GM21367 (cell line): ENCODE data around the gene UBASH3A.

Source experiments
- ATAC-seq: cut with Tn5 transposase; IDR thresholded peaks from one replicate; pipeline ENCODE4 v1.9.1; 2021; ENCODE audit not compliant: unreplicated experiment

UBASH3A gene

DNA sequence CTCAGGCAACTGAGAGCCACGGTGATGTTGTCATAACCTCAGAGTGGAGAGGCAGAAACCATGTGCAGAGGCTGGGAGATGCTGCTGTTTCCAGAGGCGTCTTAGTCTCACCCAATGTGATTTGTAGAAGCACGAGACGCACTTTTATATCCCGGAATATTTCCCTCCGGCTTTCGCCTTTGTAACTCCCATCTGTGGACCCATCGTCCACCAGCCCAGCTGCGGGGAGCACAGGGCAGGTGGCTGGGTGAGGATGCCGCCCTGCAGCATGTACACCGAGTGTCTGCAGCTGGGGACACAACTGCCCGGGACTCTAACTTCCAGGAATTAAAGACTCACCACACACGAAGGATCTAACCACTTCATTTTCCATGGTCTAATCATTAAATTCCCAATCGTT lies 43.5 kb downstream of the UBASH3A start:
- ATAC-seq: no peak

DNA sequence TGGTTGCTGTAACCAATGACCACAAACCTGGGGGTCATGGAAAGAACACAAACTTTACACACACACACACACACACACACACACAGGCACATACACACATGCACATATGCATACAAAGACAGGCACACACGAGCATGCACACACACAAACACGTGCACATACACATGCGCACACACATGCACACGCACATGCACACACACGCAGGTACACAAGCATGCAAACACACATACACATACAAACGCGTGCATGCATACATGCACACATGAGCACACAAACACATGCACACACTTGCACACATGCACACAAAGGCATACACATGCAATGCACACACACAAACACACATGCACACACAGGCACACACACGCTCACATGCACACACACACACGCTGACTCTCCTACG lies 44.0 kb downstream of the UBASH3A start:
- ATAC-seq: no peak

DNA sequence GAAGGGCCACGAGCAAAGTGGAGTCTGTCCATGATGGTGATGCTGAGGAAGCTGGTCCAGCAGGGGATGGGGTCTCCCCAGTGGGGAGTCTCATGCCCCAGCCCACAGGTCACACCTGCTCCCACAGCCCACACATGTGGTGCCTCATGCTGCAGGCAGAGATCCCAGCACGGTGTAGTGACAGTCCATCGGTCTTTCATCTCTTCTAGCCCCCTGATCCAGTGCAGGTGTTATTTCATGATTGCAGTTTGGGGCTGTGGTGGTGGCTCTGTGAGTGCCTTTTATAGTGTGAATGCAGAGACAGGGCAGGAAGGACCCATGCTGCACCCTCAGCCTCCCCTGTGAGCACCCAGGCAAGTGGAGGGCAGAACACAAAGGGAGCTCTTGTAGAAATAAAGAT lies 45.0 kb downstream of the UBASH3A start:
- ATAC-seq: no peak

DNA sequence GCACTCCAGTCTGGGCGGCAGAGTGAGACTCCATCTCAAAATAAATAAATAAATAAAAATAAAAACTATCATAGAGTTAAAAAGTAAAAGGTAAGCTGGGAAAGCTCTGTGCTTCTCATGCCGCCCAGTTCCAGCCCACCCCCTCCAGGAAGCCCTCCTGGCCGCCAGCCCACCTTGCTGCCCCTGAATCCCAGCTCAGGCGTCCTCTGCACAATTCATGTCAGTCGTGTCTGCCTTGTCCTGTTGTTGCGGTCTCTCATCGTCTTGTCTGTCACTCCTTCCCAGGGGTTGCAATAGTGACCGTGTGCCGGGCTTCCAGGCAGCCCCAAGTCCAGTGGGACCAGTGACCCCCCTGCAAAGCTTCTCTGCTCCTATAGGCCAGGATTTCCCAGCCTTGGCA lies 48.2 kb downstream of the UBASH3A start:
- no peak for ATAC-seq

DNA sequence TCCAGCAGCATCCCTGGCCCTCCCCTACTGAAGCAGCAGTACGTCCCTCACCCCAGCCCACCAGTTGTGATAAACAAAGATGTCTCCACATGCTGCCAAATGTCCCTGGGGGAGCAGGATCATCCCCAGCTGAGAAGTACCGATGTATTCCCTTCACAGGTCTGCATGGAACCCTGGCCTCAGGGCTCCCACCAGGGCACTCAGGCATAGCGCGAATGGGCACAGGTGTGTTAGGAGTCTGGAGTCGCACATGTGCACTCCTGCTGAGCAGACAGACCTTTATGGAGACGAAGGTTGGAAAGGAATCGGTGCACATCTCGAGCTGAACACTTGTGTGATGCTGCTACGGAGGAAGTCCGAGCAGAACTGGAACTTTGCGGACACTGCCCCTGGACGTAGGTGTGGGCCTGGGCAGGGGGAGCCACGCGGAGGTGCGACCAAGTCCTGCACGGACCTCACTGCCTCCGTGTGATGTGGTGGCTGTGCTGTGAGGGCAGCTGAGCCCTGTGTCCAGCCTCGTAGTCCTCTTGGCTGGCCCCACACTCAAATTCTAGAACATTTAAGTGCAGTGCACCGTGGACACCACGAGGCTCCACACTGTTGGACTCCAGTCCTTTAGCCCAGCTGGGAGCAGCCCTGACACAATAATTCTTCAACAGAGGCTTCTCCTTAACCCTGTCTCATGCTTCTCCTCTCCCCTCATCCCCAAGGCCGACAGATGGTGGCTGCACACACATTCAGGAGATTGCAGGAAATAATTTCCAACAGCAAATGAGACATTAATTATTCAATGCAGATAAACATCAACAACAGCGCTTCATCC lies 48.9 kb downstream of the UBASH3A start:
- ATAC-seq: no peak

DNA sequence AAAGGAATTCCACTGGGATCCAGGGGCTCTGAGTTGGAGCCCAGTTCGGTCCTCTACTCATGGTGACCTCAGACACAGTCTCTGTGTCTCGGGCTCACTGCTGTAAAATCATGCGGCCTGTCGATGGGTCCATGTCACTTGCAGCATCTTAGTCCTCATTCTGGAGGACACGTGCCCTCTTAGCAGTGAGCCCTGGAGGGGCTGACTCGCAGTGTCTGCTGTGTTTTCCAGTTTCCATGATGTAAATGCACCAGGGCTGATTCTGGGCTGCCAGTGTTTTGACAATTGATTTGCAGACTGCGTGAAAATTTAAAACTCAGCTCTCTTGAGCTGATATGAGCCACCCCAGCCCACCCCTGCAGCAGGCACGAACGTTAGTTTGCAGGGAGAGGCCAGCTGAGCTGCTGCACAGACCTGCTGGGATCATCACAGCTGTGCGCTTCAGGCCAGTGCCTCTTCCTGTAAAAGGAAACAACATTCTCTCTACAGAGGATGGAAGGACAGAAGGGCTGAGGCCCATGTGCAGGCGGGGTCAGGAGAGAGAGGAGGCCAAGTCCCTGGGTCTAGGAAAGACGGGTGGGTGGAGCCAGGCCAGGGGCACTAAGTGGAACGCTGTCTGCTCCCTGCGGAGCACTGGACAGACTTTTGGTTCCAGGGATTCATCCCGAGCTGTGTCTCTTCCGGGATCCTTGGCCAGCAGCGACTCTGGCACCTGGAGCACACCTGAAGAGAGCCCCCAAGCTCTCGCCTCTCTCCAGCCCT lies 49.7 kb downstream of the UBASH3A start:
- ATAC-seq: no peak

DNA sequence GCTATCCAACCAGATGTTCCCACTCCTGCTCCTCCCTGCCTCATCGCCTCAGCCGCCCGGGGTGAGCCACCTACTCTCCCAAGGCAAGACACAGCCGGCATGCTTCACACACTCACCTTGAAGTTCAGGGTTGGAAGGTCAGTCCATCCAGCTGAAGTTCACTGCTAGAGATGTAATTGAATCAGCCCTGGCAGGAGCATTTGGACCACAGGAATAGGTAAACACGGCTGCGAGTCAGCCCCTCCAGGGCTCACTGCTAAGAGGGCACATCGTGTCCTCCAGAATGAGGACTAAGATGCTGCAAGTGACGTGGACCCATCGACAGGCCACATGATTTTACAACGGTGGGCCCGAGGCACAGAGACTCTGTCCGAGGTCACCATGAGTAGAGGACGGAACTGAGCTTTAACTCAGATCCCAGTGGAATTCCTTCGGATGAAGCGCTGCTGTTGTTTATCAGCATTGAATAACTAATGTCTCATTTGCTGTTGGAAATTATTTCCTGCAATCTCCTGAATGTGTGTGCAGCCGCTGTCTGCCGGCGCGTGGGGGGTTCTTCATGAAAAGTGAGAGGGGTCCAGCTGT lies 50.4 kb downstream of the UBASH3A start:
- no peak for ATAC-seq

DNA sequence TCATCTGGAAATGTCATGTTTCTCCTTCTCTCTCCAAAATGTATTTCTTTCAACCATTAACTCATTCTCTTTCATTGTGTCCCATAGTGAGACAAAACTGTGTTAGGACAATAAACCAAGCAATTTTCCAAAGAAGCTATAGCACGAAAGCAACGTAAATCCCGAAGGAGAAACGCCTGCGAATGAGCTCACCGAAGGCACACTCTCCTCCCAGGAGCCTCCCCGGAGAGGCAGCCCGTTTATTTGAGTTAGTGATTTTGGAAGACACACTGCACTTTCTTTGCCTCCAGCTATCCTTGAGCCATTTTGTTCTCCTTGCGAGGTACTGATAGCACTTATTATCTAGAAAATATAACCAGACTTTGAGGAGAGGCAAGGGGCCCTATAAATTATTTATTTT lies 51.1 kb downstream of the UBASH3A start:
- no peak for ATAC-seq

DNA sequence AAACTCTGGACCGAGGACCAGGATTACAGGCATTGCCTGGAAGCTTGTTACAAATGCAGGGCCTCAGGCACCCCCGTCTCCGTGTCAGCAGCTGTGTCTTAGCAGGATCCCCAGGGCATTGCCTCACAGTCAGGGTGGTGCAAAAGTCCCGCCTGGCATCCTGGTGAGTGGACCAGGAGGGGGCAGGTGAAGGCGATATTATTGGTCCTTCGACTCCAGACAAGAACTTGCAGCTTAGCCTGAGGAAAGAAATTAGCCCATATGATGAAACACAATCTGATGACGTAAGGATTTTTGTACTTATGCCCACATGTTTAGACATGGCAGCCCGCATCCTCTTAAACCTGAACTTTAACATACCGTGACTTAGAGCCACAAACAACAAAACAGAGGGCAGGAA lies 51.5 kb downstream of the UBASH3A start:
- no peak for ATAC-seq

DNA sequence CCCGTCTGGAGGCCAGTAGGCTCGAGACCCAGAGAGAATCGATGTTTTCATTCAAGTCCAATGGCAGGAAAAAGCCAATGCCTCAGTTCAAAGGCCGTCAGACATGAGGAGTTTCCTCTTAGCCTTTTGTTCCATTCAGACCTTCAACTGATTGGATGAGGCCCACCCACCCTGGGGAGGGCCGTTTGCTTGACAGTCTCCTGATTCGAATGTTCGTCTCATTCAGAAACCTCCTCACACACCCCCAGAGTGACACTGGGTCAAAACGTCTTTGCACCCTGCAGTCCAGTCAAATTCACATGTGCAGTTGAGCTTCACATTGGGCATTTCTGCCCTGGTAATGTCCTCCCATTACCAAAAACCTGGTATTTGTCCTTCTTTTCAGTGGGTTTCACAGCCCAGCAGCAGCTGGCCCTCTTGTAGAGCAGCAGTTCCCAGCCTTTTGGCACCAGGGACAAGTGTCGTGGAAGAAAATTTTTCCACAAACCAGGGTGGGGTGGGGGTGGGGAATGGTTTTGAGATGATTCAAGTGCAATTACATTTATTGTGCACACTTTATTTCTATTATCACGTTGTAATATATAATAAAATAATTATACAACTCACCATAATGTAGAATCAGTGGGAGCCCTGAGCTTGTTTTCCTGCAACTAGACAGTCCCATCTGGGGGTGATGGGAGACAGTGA lies 52.2 kb downstream of the UBASH3A start:
- ATAC-seq: no peak

DNA sequence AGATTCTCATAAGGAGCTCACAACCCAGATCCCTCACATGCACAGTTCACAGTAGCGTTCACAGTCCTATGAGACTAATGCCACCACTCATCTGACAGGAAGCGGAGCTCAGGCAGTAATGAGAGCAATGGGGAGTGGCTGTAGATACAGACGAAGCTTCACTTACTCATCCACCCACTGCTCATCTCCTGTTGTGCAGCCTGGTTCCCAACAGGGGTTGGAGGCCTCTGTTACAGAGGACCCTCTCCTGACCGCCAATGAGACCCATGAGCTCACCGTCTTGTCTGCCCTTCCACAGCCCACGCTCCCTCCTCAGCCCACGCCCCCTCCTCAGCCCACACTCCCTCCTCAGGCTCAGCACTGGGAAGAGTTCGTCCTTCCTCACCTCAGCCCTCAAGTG lies 52.8 kb downstream of the UBASH3A start:
- ATAC-seq: no peak

DNA sequence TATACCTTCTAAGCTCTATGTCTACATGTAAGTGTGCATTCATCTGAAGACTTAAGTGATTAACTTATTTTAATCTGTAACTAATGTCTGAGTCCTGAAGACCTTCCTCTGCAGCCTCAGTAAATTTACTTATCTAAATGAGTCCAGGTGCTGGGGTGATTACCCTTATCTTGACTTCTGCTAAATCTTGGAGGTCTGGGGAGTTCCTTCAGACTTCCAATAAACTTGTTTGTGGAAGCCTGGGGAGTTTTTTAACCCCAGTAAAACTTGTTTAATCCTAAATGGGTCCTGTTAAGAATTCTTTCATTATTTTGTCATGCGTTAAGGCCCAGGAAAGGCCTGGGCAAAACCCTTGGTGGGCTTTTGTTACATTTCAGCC lies 55.4 kb downstream of the UBASH3A start:
- no peak for ATAC-seq

DNA sequence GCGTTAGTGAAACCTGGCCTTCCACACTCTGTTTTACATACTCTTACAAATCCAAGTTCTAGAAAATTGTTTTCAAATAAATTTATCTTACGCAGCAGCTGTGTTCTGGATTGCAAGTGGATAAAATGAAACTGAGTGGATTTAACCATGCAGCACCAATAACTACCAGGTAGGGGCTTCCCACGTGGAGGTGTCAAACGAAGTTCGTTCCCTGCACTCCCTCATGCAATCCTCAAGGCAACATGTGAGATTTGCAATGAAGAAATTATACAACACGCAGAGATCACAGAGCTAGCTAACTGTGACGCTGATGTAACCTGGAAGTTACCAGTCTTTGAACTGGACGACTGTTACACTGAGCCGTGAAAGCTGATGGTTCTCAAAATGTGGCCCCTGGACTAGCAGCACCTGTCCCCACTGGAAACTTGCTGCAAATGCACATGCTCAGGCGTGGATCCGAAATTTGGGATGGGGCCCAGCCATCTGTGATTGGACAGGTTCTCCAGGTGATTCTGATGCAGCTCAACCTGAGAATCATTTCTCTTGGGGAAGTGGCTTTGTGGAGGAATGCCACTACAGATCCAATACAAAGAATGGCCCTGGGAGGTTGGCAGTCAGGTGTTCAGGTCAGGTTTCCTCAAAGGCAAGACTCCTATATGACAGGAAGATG lies 56.0 kb downstream of the UBASH3A start:
- no peak for ATAC-seq

DNA sequence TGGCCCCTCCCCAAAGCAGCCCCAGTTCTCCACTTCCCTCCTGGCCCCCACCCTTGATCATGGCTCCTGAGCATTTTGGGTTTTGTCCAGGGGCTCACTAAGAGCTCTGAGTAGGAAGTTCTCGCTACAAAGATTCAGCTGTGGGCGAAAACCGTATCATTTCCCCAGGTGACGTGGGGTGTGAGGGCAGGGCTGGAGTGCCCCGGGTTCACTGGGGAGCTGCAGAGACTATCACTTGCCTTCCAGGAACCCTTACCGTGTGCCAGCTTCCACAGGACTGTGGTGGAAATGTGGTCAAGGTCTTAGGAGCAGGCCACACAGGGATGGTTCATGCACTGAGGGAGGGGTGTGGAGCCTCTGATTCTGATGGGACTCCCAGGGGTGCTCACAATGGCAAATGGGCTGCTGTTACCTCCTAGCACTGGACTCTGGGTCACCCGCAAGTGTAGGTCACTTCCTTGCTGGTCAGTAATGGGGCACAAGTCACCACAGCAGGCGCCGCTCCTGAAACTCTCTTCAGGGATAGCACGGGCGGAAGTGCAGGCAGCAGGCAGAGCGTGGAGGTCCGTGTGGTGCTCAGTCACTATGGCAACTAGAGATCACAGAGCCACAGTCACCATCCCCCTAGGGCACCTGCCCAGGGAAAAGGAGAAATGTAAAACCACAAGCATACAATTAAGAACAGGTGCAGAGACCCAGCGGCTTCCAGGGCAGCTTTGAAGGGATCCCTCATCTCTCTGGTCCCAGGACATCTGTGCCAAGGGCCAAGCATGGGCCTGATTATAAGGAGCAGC lies 56.9 kb downstream of the UBASH3A start:
- ATAC-seq: no peak

DNA sequence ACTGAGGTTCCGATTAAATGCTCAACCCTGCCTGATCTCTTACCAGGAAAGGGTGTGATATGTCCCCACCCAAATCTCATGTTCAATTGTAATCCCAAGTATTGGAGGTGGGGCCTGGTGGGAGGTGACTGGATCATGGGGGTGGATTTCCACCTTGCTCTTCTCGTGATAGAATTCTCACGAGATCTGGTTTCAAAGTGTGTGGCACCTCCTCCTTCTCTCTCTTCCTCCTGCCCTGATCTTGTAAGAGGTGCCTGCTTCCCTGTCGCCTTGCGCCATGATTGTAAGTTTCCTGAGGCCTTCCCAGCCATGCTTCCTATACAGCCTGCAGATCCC lies 57.5 kb downstream of the UBASH3A start:
- no peak for ATAC-seq

DNA sequence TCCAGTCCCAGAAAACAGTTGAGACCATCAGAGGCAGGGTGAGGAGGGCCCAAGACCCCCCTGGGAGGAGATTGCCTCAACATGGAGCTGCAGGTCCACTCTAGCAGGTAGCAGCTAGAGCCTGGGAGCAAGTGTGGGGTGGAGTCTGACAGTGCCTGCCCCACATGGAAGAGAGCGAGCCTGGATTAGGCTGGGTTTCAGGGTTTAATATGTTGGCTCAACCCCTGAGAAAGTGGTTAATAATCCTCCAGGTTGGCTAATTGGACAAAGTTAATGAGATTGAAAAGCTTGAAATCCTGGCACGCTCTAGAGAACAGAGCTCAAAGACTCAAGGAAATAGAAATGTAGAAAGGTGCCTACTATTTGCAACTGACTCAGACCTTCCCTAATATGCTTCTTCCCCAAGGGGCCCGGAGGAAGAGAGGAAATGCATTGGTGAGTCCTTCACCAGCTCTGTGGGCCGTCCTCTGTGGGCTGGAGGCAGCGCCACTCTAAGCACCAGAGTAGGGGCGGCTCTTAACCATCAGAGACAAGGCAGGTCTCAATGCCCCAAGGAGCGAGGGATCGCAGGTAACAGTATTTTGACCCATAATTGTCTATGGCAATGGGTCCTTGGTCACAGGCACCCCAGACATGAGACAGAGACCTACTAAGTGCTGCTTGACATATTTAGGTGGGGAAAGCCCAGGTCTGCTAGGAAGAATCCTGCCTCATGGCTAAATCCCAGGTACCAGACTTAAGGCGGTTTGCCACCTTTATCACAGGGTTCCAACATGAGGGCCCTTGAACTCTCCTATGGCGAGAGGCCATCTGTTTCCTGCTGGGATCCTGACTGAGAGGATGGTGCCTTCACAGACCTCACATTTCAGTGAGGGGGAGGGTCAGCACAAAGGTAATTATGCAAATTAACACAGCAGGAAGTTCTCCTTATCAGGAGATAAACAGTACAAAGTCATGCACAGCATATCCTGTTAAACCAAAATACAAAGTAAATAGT lies 58.5 kb downstream of the UBASH3A start:
- no peak for ATAC-seq

DNA sequence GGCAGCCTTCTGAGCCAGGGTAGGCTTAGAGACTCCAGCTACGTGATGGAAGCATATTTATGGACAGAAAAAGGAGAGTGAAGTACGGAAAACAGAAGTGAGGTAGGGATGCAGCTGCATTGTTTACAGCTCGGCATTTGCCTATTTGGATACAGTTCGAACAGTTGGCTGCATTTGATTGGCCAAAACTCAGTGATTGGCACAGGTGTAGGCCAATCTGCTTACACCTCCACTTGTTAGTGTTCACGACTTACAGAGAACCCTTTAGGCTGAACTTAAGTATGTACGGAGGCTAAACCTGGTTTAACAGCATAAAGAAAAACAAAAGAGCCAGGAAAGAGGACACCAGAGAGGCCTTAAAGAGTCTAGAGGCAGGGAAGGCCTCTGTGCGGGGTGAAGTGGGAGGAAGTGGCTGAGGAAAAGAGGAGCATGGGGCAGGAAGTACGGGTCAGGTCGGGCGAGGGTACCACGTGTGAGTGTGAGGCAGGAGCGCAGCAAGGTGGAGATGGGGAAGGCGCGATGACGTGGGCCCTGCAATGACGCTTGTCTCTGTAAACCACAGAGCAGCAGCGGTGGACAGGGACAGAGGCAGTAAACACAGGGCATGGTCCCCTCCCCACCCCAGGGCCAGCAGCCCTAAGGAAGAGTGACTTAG lies 60.3 kb downstream of the UBASH3A start:
- no peak for ATAC-seq

DNA sequence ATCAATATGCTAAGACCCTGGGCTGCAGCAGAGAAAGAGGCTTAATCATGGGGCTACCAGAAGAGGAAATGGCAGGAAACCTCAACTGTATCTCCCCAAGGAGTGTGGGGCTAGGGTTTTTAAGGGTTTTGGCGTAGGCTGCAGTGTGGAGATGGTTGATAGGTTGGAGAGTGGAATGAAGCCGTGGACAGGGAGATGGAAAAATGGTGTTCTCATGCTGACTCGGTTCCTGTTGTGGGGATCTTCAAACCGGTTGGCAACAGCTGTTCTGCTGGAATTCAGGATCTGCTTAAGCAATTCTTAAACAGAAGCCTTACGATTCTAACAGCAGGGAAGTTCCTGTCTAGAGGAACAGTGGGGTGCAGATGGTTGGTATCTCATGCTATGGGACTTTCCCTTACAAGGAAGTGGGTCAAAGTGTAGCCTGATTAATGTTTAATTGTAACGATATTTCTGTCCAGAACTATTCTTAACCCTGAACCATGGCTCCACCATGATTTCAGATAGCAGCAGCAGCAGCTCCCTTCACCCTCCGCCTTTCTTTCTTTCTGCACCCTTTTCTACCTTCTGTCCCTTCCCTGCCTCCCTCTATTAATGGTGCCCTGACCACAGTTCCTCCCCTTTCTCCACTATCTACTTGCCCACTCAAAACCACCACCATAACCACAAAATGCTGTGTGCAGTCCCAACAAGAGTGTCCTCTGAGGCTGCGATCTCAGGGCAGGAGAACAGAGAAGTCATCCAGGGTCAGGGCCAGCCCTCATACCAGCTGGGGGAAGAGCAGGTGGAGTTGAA lies 61.5 kb downstream of the UBASH3A start:
- ATAC-seq: no peak
